ENCODE results near the gene TRAF3. TPM values are rescaled to one million over a fixed set of nuclear protein-coding genes. Genes with fewer than 3 reads are reported as not detected.

Gene TRAF3
- total and polyA plus RNA-seq, 4 donors: 2.1 to 12.0 (median 5.2) TPM

DNA sequence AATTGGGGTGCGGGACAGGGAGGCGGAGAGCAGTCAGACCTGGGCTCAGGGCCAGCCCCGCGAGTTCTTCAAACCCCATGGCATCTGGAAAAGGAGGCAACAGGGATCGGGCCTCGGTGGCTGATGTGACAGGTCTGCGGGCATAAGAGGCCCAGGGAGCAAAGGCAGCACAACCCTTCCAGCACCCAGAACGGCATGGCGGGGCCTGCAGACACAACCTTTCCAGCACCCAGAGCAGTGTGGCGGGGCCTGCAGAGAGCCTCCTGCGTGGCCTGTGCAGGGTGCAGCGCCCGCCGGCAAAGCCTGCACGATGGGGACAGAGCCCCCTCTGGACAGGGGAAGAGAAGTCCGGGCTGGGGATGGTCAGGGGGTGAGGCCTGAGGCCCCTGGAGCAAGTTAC lies 26.2 kb upstream of the TRAF3 start:
- Histone ChIP-seq H3K36me3 (ENCODE audit: control insufficient read depth in 4 of 4, insufficient read depth in 3 of 4, low read depth in 1 of 4, low read length in 3 of 4) (peaks cover 0 to 2% (median 0%) of the 10 kb centered on the region in 4 donors), H3K9ac (ENCODE audit: low read depth in 1 of 2, low read length in 2 of 2) (no peak overlapping the region), H3K27ac (ENCODE audit: low read depth in 1 of 2, low read length in 2 of 2) (no peak overlapping the region), H3K4me1 (ENCODE audit: control insufficient read depth in 4 of 4, insufficient read depth in 4 of 4, low read length in 3 of 4) (no peaks in the 10 kb centered on the region), H3K9me3 (ENCODE audit: control insufficient read depth in 4 of 4, low read length in 3 of 4) (no peaks in the 10 kb centered on the region), H3K4me3 (ENCODE audit: low read depth in 1 of 3, low read length in 3 of 3) (no peak overlapping the region), H3K27me3 (ENCODE audit: control insufficient read depth in 4 of 4, insufficient read depth in 4 of 4, low read length in 3 of 4) (no peaks in the 10 kb centered on the region)
- no peak for TF ChIP-seq TAF1 (conservative IDR thresholded peaks at IDR 0.05)
- TF ChIP-seq, protein P1, sequence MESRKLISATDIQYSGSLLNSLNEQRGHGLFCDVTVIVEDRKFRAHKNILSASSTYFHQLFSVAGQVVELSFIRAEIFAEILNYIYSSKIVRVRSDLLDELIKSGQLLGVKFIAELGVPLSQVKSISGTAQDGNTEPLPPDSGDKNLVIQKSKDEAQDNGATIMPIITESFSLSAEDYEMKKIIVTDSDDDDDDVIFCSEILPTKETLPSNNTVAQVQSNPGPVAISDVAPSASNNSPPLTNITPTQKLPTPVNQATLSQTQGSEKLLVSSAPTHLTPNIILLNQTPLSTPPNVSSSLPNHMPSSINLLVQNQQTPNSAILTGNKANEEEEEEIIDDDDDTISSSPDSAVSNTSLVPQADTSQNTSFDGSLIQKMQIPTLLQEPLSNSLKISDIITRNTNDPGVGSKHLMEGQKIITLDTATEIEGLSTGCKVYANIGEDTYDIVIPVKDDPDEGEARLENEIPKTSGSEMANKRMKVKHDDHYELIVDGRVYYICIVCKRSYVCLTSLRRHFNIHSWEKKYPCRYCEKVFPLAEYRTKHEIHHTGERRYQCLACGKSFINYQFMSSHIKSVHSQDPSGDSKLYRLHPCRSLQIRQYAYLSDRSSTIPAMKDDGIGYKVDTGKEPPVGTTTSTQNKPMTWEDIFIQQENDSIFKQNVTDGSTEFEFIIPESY (IDR thresholded peaks at IDR 0.05): no peak
- TF ChIP-seq CTCF (IDR thresholded peaks at IDR 0.05; ENCODE audit: low read depth, low read length, missing input control): no peak
- TF ChIP-seq REST (IDR thresholded peaks at IDR 0.05): no peak
- 93% methylated on average over 16 of the region's 16 CpGs for WGBS
- DNase-seq (ENCODE audit: low spot score): no peak

DNA sequence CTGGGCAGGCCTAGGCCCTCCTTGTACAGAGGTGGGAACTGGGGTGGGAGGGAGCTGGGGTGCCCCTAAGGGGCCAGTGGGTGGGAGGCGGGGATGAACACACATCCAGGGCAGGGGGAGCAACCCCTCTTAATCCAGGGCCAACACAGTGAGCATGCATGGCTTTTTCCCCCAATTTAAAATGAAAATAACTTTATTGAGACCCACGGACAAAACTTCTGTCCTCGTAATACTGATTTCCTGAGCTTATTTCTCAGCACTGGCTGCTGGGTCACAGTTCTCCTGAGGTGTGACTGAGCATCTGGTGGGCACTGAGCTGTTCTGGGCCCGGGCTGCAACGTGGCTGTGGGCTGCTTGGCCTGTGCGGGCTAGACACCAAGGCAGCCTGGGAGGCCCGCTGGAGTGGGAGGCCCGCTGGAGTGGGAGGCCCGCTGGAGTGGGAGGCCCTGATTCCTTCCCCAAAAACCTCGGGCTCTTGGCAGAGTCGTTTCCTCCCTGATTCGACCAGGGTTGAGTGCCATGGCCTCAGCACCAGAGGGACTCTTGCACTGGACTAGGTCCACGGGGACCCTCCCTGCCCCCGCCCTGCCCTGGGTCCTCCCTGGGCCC lies 24.9 kb upstream of the TRAF3 start:
- no peak for DNase-seq (ENCODE audit: low spot score)
- Histone ChIP-seq H3K4me3 (ENCODE audit: low read depth in 1 of 3, low read length in 3 of 3) (no peak overlapping the region), H3K9me3 (ENCODE audit: control insufficient read depth in 4 of 4, low read length in 3 of 4) (no peaks in the 10 kb centered on the region), H3K27ac (ENCODE audit: low read depth in 1 of 2, low read length in 2 of 2) (no peak overlapping the region), H3K27me3 (ENCODE audit: control insufficient read depth in 4 of 4, insufficient read depth in 4 of 4, low read length in 3 of 4) (no peaks in the 10 kb centered on the region), H3K4me1 (ENCODE audit: control insufficient read depth in 4 of 4, insufficient read depth in 4 of 4, low read length in 3 of 4) (no peaks in the 10 kb centered on the region), H3K9ac (ENCODE audit: low read depth in 1 of 2, low read length in 2 of 2) (no peak overlapping the region), H3K36me3 (ENCODE audit: control insufficient read depth in 4 of 4, insufficient read depth in 3 of 4, low read depth in 1 of 4, low read length in 3 of 4) (no peaks in the 10 kb centered on the region)
- WGBS: 88% methylated on average over 14 of the region's 14 CpGs
- no peak for TF ChIP-seq FOXA1 (IDR thresholded peaks at IDR 0.05)
- TF ChIP-seq RAD21 (IDR thresholded peaks at IDR 0.05): no peak
- TF ChIP-seq FOXA2 (IDR thresholded peaks at IDR 0.05): no peak
- no peak for TF ChIP-seq ATF3 (IDR thresholded peaks at IDR 0.05)
- no peak for TF ChIP-seq NR2F2 (IDR thresholded peaks at IDR 0.05)
- no peak for TF ChIP-seq TAF1 (conservative IDR thresholded peaks at IDR 0.05)
- no peak for TF ChIP-seq CTCF (IDR thresholded peaks at IDR 0.05; ENCODE audit: low read depth, low read length, missing input control)
- no peak for TF ChIP-seq SP1 (IDR thresholded peaks at IDR 0.05)
- TF ChIP-seq, protein P2, sequence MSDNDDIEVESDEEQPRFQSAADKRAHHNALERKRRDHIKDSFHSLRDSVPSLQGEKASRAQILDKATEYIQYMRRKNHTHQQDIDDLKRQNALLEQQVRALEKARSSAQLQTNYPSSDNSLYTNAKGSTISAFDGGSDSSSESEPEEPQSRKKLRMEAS (IDR thresholded peaks at IDR 0.05): no peak
- no peak for TF ChIP-seq YY1 (IDR thresholded peaks at IDR 0.05)
- no peak for TF ChIP-seq HNF4A (conservative IDR thresholded peaks at IDR 0.05)
- no peak for TF ChIP-seq JUND (IDR thresholded peaks at IDR 0.05)
- no peak for TF ChIP-seq GABPA (IDR thresholded peaks at IDR 0.05 in 1 of 2, conservative IDR thresholded peaks at IDR 0.05 in 1 of 2)
- TF ChIP-seq HNF4G (IDR thresholded peaks at IDR 0.05): no peak
- TF ChIP-seq, protein P1 (IDR thresholded peaks at IDR 0.05): no peak
- TF ChIP-seq EGR1 (IDR thresholded peaks at IDR 0.05; ENCODE audit: low read depth in 2 of 2): no peak

All from liver (tissue), 9 donors.